HepG2 (cell line): ENCODE measurements around the gene TNFSF9. TPM values are rescaled to one million over a fixed set of nuclear protein-coding genes. Genes with fewer than 3 reads are reported as not detected.

Experiments
- ATAC-seq: fragments of 200-7000 bp; cut with Tn5 transposase; 3 replicates; pipeline ENCODE4 v1.9.1; 2020; ENCODE audit warnings: mild to moderate bottlenecking, moderate library complexity
- BruUV-seq: library from RNA; stranded (reverse); fragments of 400-500 nt; replicated peaks from 2 replicates; lab custom pipeline; 2021; lab: Mats Ljungman, UMichigan
- CTCF ChIA-PET: fragments of 300-600 bp; formaldehyde crosslinking; extraction: SDS; loops from one replicate; lab custom pipeline; 2021; ENCODE audit warnings: low total read pairs, inconsistent platforms, low intra/inter-chr PET ratio; lab: Yijun Ruan, JAX
- POLR2A ChIA-PET: fragments of 350-600 bp; sonication (Branson Sonifier 250); formaldehyde crosslinking; loops from one replicate; lab custom pipeline; 2020; ENCODE audit warnings: antibody characterized with exemption, inconsistent platforms; lab: Yijun Ruan, JAX
- DNase-seq: peaks from one replicate; pipeline ENCODE4 v3.0.0-alpha.2; 2015; ENCODE audit warnings: low spot score
- FAIRE-seq: peaks from 3 replicates; lab custom pipeline; 2011; peaks lifted over from hg19 to GRCh38; lab: Jason Lieb, UNC
- H2AFZ ChIP-seq: one replicate; pipeline ENCODE4 v1.6.1; 2011; ENCODE audit warnings: low read length, inconsistent platforms
- H3K27ac ChIP-seq: fragments of 300-600 bp; 3 replicates; pipeline ENCODE4 v1.8.0; 2011; ENCODE audit warnings: mixed run types, mild to moderate bottlenecking, mixed read lengths, low read length, inconsistent platforms; ENCODE audit not compliant: insufficient read depth; ENCODE audit errors: extremely low read length
- H3K27me3 ChIP-seq, 2 experiments: fragments of 200-600 bp in 1 of 2; 2 replicates in 1 of 2; 3 replicates in 1 of 2; pipeline versions ENCODE4 v1.6.0 to v1.8.0; 2011; ENCODE audit warnings: low read length in 2 of 2, mild to moderate bottlenecking in 2 of 2, moderate library complexity in 2 of 2, inconsistent platforms in 1 of 2; ENCODE audit not compliant: insufficient read depth in 2 of 2, control insufficient read depth in 1 of 2
- H3K36me3 ChIP-seq, 2 experiments: fragments of 200-600 bp in 1 of 2; replicated peaks in 1 of 2; 2 replicates in 1 of 2; 3 replicates in 1 of 2; pipeline versions ENCODE4 v1.5.1 to v1.8.0; 2011; ENCODE audit warnings: low read length in 2 of 2, inconsistent platforms in 1 of 2; ENCODE audit not compliant: insufficient read depth in 2 of 2, control insufficient read depth in 1 of 2
- H3K4me1 ChIP-seq: 2 replicates; pipeline ENCODE4 v1.5.1; 2012; ENCODE audit warnings: low read length, inconsistent platforms; ENCODE audit not compliant: insufficient read depth
- H3K4me2 ChIP-seq: 2 replicates; pipeline ENCODE4 v1.6.0; 2011; ENCODE audit warnings: low read depth, low read length, inconsistent platforms
- H3K4me3 ChIP-seq, 3 experiments: fragments of 200-600 bp in 1 of 3; sonication (generic), shearing (Covaris generic) in 1 of 3; replicated peaks in 1 of 3; 2 replicates each; pipeline ENCODE4 v1.5.1; 2011 to 2016; ENCODE audit warnings: low read length in 3 of 3, inconsistent platforms in 2 of 3, low read depth in 2 of 3, mild to moderate bottlenecking in 2 of 3, control low read depth in 1 of 3, mixed read lengths in 1 of 3; ENCODE audit not compliant: insufficient read depth in 1 of 3
- H3K79me2 ChIP-seq: one replicate; pipeline ENCODE4 v1.6.1; 2011; ENCODE audit warnings: low read length, inconsistent platforms; ENCODE audit not compliant: insufficient read depth
- H3K9ac ChIP-seq: 2 replicates; pipeline ENCODE4 v1.6.0; 2011; ENCODE audit warnings: mild to moderate bottlenecking, low read depth, low read length, inconsistent platforms; ENCODE audit not compliant: insufficient read depth
- H3K9me3 ChIP-seq: 2 replicates; pipeline ENCODE4 v1.5.1; 2012; ENCODE audit warnings: mild to moderate bottlenecking, low read length
- H4K20me1 ChIP-seq: 2 replicates; pipeline ENCODE4 v1.6.0; 2011; ENCODE audit warnings: inconsistent platforms, mild to moderate bottlenecking, low read length, moderate library complexity; ENCODE audit not compliant: insufficient read depth
- AGO1 ChIP-seq: fragments of 200-400 bp; formaldehyde crosslinking; IDR thresholded peaks from 2 replicates; pipeline ENCODE4 v1.6.1; 2017; ENCODE audit warnings: mild to moderate bottlenecking, low read depth, low read length, moderate library complexity; ENCODE audit not compliant: poor library complexity, severe bottlenecking
- ESRRA ChIP-seq: sonication (generic); formaldehyde crosslinking; IDR thresholded peaks from 2 replicates; pipeline ENCODE4 v1.5.1; 2020; ENCODE audit warnings: mild to moderate bottlenecking, low read depth, missing genetic modification reagents
- GATAD1 ChIP-seq: IDR thresholded peaks from 2 replicates; pipeline ENCODE4 v1.6.1; 2016; ENCODE audit warnings: missing genetic modification reagents, missing compliant biosample characterization
- GZF1 ChIP-seq: sonication (generic); formaldehyde crosslinking; IDR thresholded peaks from 2 replicates; pipeline ENCODE4 v1.5.1; 2020; ENCODE audit warnings: mild to moderate bottlenecking, missing genetic modification reagents
- HNRNPUL1 ChIP-seq: fragments of 200-400 bp; formaldehyde crosslinking; IDR thresholded peaks from 2 replicates; pipeline ENCODE4 v1.6.1; 2017; ENCODE audit warnings: low read depth, mild to moderate bottlenecking, low read length, moderate library complexity
- IRF2 ChIP-seq: IDR thresholded peaks from 2 replicates; pipeline ENCODE4 v1.6.1; 2018; ENCODE audit warnings: missing genetic modification reagents, missing compliant biosample characterization
- KDM2A ChIP-seq: sonication (generic); formaldehyde crosslinking; IDR thresholded peaks from 2 replicates; pipeline ENCODE4 v1.4.0; 2020; ENCODE audit warnings: low read depth, missing genetic modification reagents, borderline replicate concordance
- KDM6A ChIP-seq: IDR thresholded peaks from 2 replicates; pipeline ENCODE4 v1.6.1; 2016; ENCODE audit warnings: low read depth
- MIXL1 ChIP-seq: IDR thresholded peaks from 2 replicates; pipeline ENCODE4 v1.6.1; 2016
- MYPOP ChIP-seq: sonication (generic); formaldehyde crosslinking; IDR thresholded peaks from 2 replicates; pipeline ENCODE4 v1.8.1; 2023; ENCODE audit warnings: mild to moderate bottlenecking, moderate library complexity, missing genetic modification reagents
- NBN ChIP-seq: fragments of 450-650 bp; conservative IDR thresholded peaks from 2 replicates; pipeline ENCODE4 v1.6.1; 2017
- NKX3-1 ChIP-seq: sonication (generic); formaldehyde crosslinking; IDR thresholded peaks from 2 replicates; pipeline ENCODE4 v1.5.0; 2020; ENCODE audit warnings: missing genetic modification reagents
- SAP130 ChIP-seq: IDR thresholded peaks from 2 replicates; pipeline ENCODE4 v1.6.1; 2016; ENCODE audit warnings: low read depth
- SP1 ChIP-seq, 2 experiments: fragments of 450-650 bp in 1 of 2; sonication (generic) in 1 of 2; formaldehyde crosslinking in 1 of 2; IDR thresholded peaks; 2 replicates each; pipeline versions ENCODE4 v1.4.0 to v1.6.1; 2016 to 2020; ENCODE audit warnings: missing genetic modification reagents in 1 of 2
- TCF12 ChIP-seq, 2 experiments: fragments of 450-650 bp in 1 of 2; sonication (generic) in 1 of 2; formaldehyde crosslinking in 1 of 2; IDR thresholded peaks; 2 replicates each; pipeline versions ENCODE4 v1.6.1 to v1.8.0; 2017 to 2022; ENCODE audit warnings: antibody characterized with exemption in 1 of 2, mild to moderate bottlenecking in 1 of 2, missing genetic modification reagents in 1 of 2, moderate library complexity in 1 of 2
- YEATS2 ChIP-seq: sonication (generic); formaldehyde crosslinking; IDR thresholded peaks from 2 replicates; pipeline ENCODE4 v1.4.0; 2020; ENCODE audit warnings: missing genetic modification reagents, borderline replicate concordance
- ZFX ChIP-seq: sonication (generic); formaldehyde crosslinking; IDR thresholded peaks from 2 replicates; pipeline ENCODE4 v1.4.0; 2020; ENCODE audit warnings: mild to moderate bottlenecking, low read depth, missing genetic modification reagents, moderate library complexity
- ZNF292 ChIP-seq: sonication (generic); formaldehyde crosslinking; IDR thresholded peaks from 2 replicates; pipeline ENCODE4 v1.8.1; 2022; ENCODE audit warnings: mild to moderate bottlenecking, low read depth, missing genetic modification reagents, borderline replicate concordance
- ZNF496 ChIP-seq: sonication (generic); formaldehyde crosslinking; IDR thresholded peaks from 2 replicates; pipeline ENCODE4 v1.8.1; 2023; ENCODE audit warnings: mild to moderate bottlenecking, moderate library complexity, missing genetic modification reagents; ENCODE audit not compliant: insufficient replicate concordance
- ZNF75D ChIP-seq: sonication (generic); formaldehyde crosslinking; IDR thresholded peaks from 2 replicates; pipeline ENCODE4 v1.8.1; 2023; ENCODE audit warnings: missing genetic modification reagents, mild to moderate bottlenecking, borderline replicate concordance
- ZNF777 ChIP-seq: sonication (generic); formaldehyde crosslinking; IDR thresholded peaks from 2 replicates; pipeline ENCODE4 v1.4.0; 2020; ENCODE audit warnings: missing genetic modification reagents
- ZSCAN25 ChIP-seq: sonication (generic); formaldehyde crosslinking; IDR thresholded peaks from 2 replicates; pipeline ENCODE4 v1.8.0; 2022; ENCODE audit warnings: mild to moderate bottlenecking, missing genetic modification reagents
- ZSCAN29 ChIP-seq: sonication (generic); formaldehyde crosslinking; conservative IDR thresholded peaks from 2 replicates; pipeline ENCODE4 v1.4.0; 2020; ENCODE audit warnings: mild to moderate bottlenecking, missing genetic modification reagents
- WGBS: methylation state at CpG from one replicate; pipeline ENCODE4 v1.1.6; 2017; ENCODE audit warnings: low lambda C conversion rate; 5-methylcytosine and 5-hydroxymethylcytosine counted together
- in situ Hi-C: cut with HindIII; loops from 2 replicates; pipeline ENCODE4 v1.10.0; 2017; ENCODE audit warnings: low pct_unique_long_range_greater_than_20kb; ENCODE audit not compliant: extremely low pct_ligation_motif_present
- intact Hi-C: fragments of 100-400 bp; cut with micrococcal nuclease; formaldehyde crosslinking; loops from one replicate; pipeline ENCODE4 v1.10.0; 2022; ENCODE audit not compliant: unreplicated experiment
- polyA plus RNA-seq, 8 experiments: library from polyadenylated mRNA; depleted of rRNA in 3 of 8; stranded (reverse) in 7 of 8; unstranded in 1 of 8; fragments of >200 nt; fragmentation: Illumina TruSeq in 4 of 8; extraction: Trizol in 4 of 8; gene quantifications; 2 replicates each; pipeline versions ENCODE4 v1.2.1 to v1.2.3, GENCODE V29; 2011 to 2016; ENCODE audit warnings: low read depth in 4 of 8, missing spikeins in 1 of 8, mixed read lengths in 1 of 8; ENCODE audit not compliant: insufficient read depth in 1 of 8
- total RNA-seq, 5 experiments: library from RNA; depleted of rRNA; stranded (reverse); fragments of >200 nt; fragmentation: Illumina TruSeq; extraction: Trizol; gene quantifications; 2 replicates each; pipeline ENCODE4 v1.2.3, GENCODE V29; 2016; ENCODE audit warnings: low read depth in 1 of 5

TNFSF9 gene
- total and polyA plus RNA-seq, 2 of the 13 experiments (the other 11 are each of a cell fraction or from before 2014, with no cell fraction given) = 1.0 to 1.8 TPM

GRCh38 chr19:6516659-6517291 lies 14.1 kb upstream of the TNFSF9 start:
- H3K4me1 ChIP-seq = peaks cover 46% of the 10 kb centered on the region
- WGBS = 0% methylated on average over 13 of the region's 38 CpGs
- no peaks in the 10 kb centered on the region for H3K9me3 ChIP-seq
- H3K4me3 ChIP-seq = peak overlapping the region; percentile 54 to 88 (median 78); a peak in 5 of 6 replicates
- no peak overlapping the region for H2AFZ ChIP-seq
- H4K20me1 ChIP-seq = no peaks in the 10 kb centered on the region
- no peaks in the 10 kb centered on the region; a peak in 1 of 5 replicates for H3K27me3 ChIP-seq
- peak overlapping the region; percentile 97 for H3K4me2 ChIP-seq
- intact Hi-C loops (loop anchor here (2.0 kb wide), 2 partner anchors 116 to 346 kb away; no protein-coding TSS in a partner anchor), in situ Hi-C loops (loop anchor here (5.0 kb wide), 1 partner anchor 116 kb away; no protein-coding TSS in a partner anchor)
- H3K9ac ChIP-seq = peak overlapping the region; percentile 57
- DNase-seq = peak; percentile 60
- H3K36me3 ChIP-seq = no peaks in the 10 kb centered on the region
- peak; percentile 96 for ATAC-seq
- ChIA-PET POLR2A (interaction anchor here (0.9 to 1.6 kb wide), 5 partner anchors 9 to 221 kb away, joined by 3 to 8 read pairs (median 4); partner anchors contain the start of genes C3, GPR108, KHSRP and TNFSF9), CTCF (interaction anchor here (1.4 to 2.4 kb wide), 2 partner anchors 35 to 116 kb away, joined by 3 to 24 read pairs; partner anchors contain the start of gene DENND1C)
- H3K27ac ChIP-seq = no peak overlapping the region
- no TSS peak for BruUV-seq
- FAIRE-seq = no peak
- no peaks in the 10 kb centered on the region for H3K79me2 ChIP-seq
- TF ChIP-seq SP1 (IDR thresholded peaks at IDR 0.05) = no peak
- peak; percentile 53 for TF ChIP-seq SP1 (CRISPR knock-in tag; IDR thresholded peaks at IDR 0.05)
- peak; percentile 87 for TF ChIP-seq KDM2A (CRISPR knock-in tag)
- TF ChIP-seq KDM6A = no peak
- peak; percentile 37; the same call in 1 of the 2 replicates for TF ChIP-seq GATAD1 (CRISPR knock-in tag)
- TF ChIP-seq GZF1 = 0 out of 2 replicates have a peak, but pooled peaks have one; percentile 59
- TF ChIP-seq HNRNPUL1 = no peak
- TF ChIP-seq YEATS2 (CRISPR knock-in tag) = peak; percentile 31; the same call in 1 of the 2 replicates
- TF ChIP-seq SAP130 (CRISPR knock-in tag) = peak; percentile 27; the same call in 1 of the 2 replicates
- peak; percentile 42; the same call in 1 of the 2 replicates for TF ChIP-seq ZFX (CRISPR knock-in tag)
- TF ChIP-seq ZNF496 (CRISPR knock-in tag) = no peak
- TF ChIP-seq NKX3-1 (CRISPR knock-in tag) = 0 out of 2 replicates have a peak, but pooled peaks have one; percentile 26
- TF ChIP-seq ZNF777 (CRISPR knock-in tag) = peak; percentile 42; the same call in 1 of the 2 replicates
- TF ChIP-seq ZSCAN25 (CRISPR knock-in tag) = no peak
- no peak for TF ChIP-seq MYPOP
- TF ChIP-seq NBN = no peak
- no peak for TF ChIP-seq ZNF292 (CRISPR knock-in tag)
- TF ChIP-seq IRF2 (CRISPR knock-in tag) = 0 out of 2 replicates have a peak, but pooled peaks have one; percentile 42
- TF ChIP-seq ZNF75D = no peak
- no peak for TF ChIP-seq TCF12 (IDR thresholded peaks at IDR 0.05)
- TF ChIP-seq TCF12 (CRISPR knock-in tag; IDR thresholded peaks at IDR 0.05) = no peak
- no peak for TF ChIP-seq ESRRA
- TF ChIP-seq AGO1 = no peak
- TF ChIP-seq ZSCAN29 (CRISPR knock-in tag) = no peak
- 0 out of 2 replicates have a peak, but pooled peaks have one; percentile 31 for TF ChIP-seq MIXL1 (CRISPR knock-in tag)
